Liver (tissue), 3 donors: ENCODE results near the gene TMTC1.

Experiments used
- CTCF ChIP-seq: fragments of 150-350 bp; IDR thresholded peaks from 2 replicates; pipeline ENCODE4 v1.5.1; 2017; ENCODE audit warnings: improper control_type of control experiment, low read depth, low read length; ENCODE audit not compliant: missing input control
- EGR1 ChIP-seq, 2 donors: IDR thresholded peaks; 2 replicates each; pipeline ENCODE4 v1.6.1; 2016 to 2018; ENCODE audit warnings: antibody characterized with exemption in 2 of 2, low read depth in 2 of 2
- YY1 ChIP-seq: IDR thresholded peaks from 2 replicates; pipeline ENCODE4 v1.6.1; 2016; ENCODE audit warnings: antibody characterized with exemption, mild to moderate bottlenecking
- ZBTB33 ChIP-seq: IDR thresholded peaks from 2 replicates; pipeline ENCODE4 v1.6.1; 2016; ENCODE audit warnings: antibody characterized with exemption
- donor health status: healthy.
- donor health status: healthy.

- TF ChIP-seq ZBTB33 (no peak), CTCF (no peak), EGR1 (IDR thresholded peaks at IDR 0.05; ENCODE audit: low read depth in 2 of 2) (no peak), YY1 (no peak)
These were observed 278.6 kb downstream of the TMTC1 start for GRCh38 chr12:29505122-29505521.
